Osteoblast (primary cell): ENCODE data around the gene DMD. TPM values are rescaled to one million over a fixed set of nuclear protein-coding genes. Genes with fewer than 3 reads are reported as not detected.

Experiments
- DNase-seq: peaks from one replicate; pipeline ENCODE4 v3.0.0; 2011; ENCODE audit warnings: low spot score, mixed read lengths; ENCODE audit not compliant: insufficient read length; ENCODE audit errors: missing footprints
- H2AFZ ChIP-seq: 2 replicates; pipeline ENCODE4 v1.6.0; 2011; ENCODE audit warnings: mild to moderate bottlenecking, low read length
- H3K27ac ChIP-seq: 2 replicates; pipeline ENCODE4 v1.5.1; 2011; ENCODE audit warnings: mild to moderate bottlenecking, low read depth, low read length, moderate library complexity
- H3K27me3 ChIP-seq: 2 replicates; pipeline ENCODE4 v1.6.0; 2012; ENCODE audit warnings: mild to moderate bottlenecking, control low read depth, inconsistent platforms, low read length, moderate library complexity; ENCODE audit not compliant: insufficient read depth
- H3K36me3 ChIP-seq: 2 replicates; pipeline ENCODE4 v1.5.1; 2011; ENCODE audit warnings: mild to moderate bottlenecking, low read length, control low read depth, moderate library complexity; ENCODE audit not compliant: insufficient read depth
- H3K4me1 ChIP-seq: 2 replicates; pipeline ENCODE4 v1.5.1; 2011; ENCODE audit warnings: mild to moderate bottlenecking, low read length, control low read depth, moderate library complexity; ENCODE audit not compliant: insufficient read depth
- H3K4me2 ChIP-seq: 2 replicates; pipeline ENCODE4 v1.6.0; 2011; ENCODE audit warnings: mild to moderate bottlenecking, low read length; ENCODE audit not compliant: insufficient read depth
- H3K4me3 ChIP-seq: fragments of 200-600 bp; sonication (generic); 3 replicates; pipeline ENCODE4 v1.5.1; 2012; ENCODE audit warnings: mild to moderate bottlenecking, low read length, inconsistent platforms; ENCODE audit not compliant: insufficient read depth
- H3K79me2 ChIP-seq: 2 replicates; pipeline ENCODE4 v1.6.0; 2012; ENCODE audit warnings: mild to moderate bottlenecking, low read length, control low read depth, inconsistent platforms; ENCODE audit not compliant: insufficient read depth
- H3K9me3 ChIP-seq: 2 replicates; pipeline ENCODE4 v1.5.1; 2011; ENCODE audit warnings: low read depth, low read length, control low read depth
- H4K20me1 ChIP-seq: 2 replicates; pipeline ENCODE4 v1.6.0; 2012; ENCODE audit warnings: mild to moderate bottlenecking, low read length, control low read depth; ENCODE audit not compliant: insufficient read depth
- CTCF ChIP-seq: IDR thresholded peaks from 2 replicates; pipeline ENCODE4 v1.5.1; 2011; ENCODE audit warnings: mild to moderate bottlenecking, low read depth, low read length, moderate library complexity; ENCODE audit errors: extremely low read depth
- total RNA-seq: library from RNA; depleted of rRNA; stranded (reverse); fragments of >200 nt; gene quantifications from 2 replicates; pipeline ENCODE4 v1.2.3, GENCODE V29; 2012

DMD gene
- total RNA-seq, 1 donor = 12.7 TPM

DNA sequence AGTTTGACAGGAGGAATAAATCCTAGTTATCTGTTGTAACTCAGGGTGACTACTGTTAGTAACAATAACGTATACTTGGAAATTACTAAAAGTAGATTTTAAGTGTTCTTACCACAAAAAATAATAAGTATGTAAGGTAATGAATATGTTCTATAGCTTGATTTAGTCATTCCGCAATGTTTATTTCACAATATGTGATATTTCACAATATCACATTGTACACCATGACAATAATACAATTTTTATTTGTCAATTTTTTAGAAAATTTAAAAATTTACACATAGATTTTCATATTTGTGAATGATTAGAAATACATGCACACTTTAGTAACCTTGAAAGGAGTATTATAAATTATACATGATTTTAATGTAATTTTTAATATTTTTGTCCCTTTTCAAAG lies 1326.8 kb downstream of the DMD start:
- H3K27me3 ChIP-seq = no peaks in the 10 kb centered on the region
- no peak overlapping the region for H3K4me3 ChIP-seq
- no peak overlapping the region for H2AFZ ChIP-seq
- no peak overlapping the region for H3K27ac ChIP-seq
- H4K20me1 ChIP-seq = no peaks in the 10 kb centered on the region
- no peak for TF ChIP-seq CTCF
- H3K4me1 ChIP-seq = no peaks in the 10 kb centered on the region
- H3K4me2 ChIP-seq = no peak overlapping the region
- H3K9me3 ChIP-seq = no peaks in the 10 kb centered on the region
- H3K36me3 ChIP-seq = no peaks in the 10 kb centered on the region
- no peak for DNase-seq
- H3K79me2 ChIP-seq = no peaks in the 10 kb centered on the region

DNA sequence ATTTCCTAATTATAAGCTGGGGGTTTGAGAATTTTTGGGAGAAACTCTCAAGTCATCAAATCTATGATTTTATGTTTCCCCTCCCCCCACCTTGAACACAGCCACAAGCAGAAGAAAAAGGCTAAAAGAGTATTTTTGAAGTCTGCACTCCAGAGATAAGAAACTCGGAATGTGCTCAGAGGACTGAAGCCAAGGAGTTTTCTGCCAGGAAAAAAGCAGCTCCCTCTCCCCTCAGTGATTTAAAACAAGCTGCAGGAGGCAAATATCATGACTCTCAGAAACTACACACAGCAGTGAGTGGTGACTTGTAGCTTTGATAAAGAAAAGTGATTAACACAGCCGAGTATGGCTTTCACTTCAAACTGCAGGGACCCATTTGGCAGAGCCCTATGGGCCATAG lies 1339.3 kb downstream of the DMD start:
- Histone ChIP-seq H3K9me3 (no peaks in the 10 kb centered on the region), H3K4me2 (no peak overlapping the region), H3K36me3 (no peaks in the 10 kb centered on the region), H4K20me1 (no peaks in the 10 kb centered on the region), H3K4me1 (no peaks in the 10 kb centered on the region), H3K79me2 (no peaks in the 10 kb centered on the region), H3K27me3 (no peaks in the 10 kb centered on the region), H3K27ac (no peak overlapping the region), H2AFZ (no peak overlapping the region), H3K4me3 (no peak overlapping the region)
- no peak for DNase-seq
- TF ChIP-seq CTCF = no peak

DNA sequence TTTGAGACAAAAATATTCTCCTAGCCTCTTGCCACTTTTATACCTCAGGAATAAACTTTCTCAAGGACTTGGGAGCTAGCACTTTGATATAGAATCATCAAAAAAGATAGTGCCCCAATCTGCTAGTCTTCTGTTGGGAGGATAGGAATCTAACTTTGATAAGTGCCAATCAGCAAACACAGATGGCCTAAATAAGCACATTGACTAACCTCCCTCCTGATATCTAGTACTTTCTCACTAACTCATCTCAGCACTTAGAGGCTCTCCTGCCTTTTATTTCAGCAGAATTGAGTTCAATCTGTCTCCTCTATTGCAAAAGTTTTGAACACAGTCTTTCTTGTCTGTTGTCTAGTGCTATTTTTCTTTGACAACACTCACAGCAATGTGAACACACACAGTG lies 1341.1 kb downstream of the DMD start:
- Histone ChIP-seq H4K20me1 (no peaks in the 10 kb centered on the region), H3K36me3 (no peaks in the 10 kb centered on the region), H3K27me3 (no peaks in the 10 kb centered on the region), H3K27ac (no peak overlapping the region), H3K4me2 (no peak overlapping the region), H3K4me3 (no peak overlapping the region), H2AFZ (no peak overlapping the region), H3K79me2 (no peaks in the 10 kb centered on the region), H3K4me1 (no peaks in the 10 kb centered on the region), H3K9me3 (peaks cover 5% of the 10 kb centered on the region)
- no peak for TF ChIP-seq CTCF
- DNase-seq = no peak

GRCh38 chrX:31860686-31861085 lies 1350.7 kb downstream of the DMD start:
- H3K27ac ChIP-seq = no peak overlapping the region
- H2AFZ ChIP-seq = no peak overlapping the region
- no peak for TF ChIP-seq CTCF
- DNase-seq = no peak
- no peaks in the 10 kb centered on the region for H3K4me1 ChIP-seq
- peaks cover under 1% of the 10 kb centered on the region for H3K9me3 ChIP-seq
- H3K4me2 ChIP-seq = no peak overlapping the region
- H3K27me3 ChIP-seq = no peaks in the 10 kb centered on the region
- no peaks in the 10 kb centered on the region for H3K79me2 ChIP-seq
- no peaks in the 10 kb centered on the region for H4K20me1 ChIP-seq
- H3K36me3 ChIP-seq = no peaks in the 10 kb centered on the region
- no peak overlapping the region for H3K4me3 ChIP-seq
